Mesendoderm (in vitro differentiated cells): Measurements from ENCODE around the gene ARL4A.

ENCODE experiments used
- DNase-seq: peaks from one replicate; pipeline ENCODE4 v3.0.0; 2013
- H2AK5ac ChIP-seq: 2 replicates; pipeline ENCODE4 v1.6.1; 2013; ENCODE audit warnings: low read length, inconsistent platforms
- H2BK120ac ChIP-seq: 2 replicates; pipeline ENCODE4 v1.6.1; 2013; ENCODE audit warnings: low read depth, mild to moderate bottlenecking, low read length, moderate library complexity, mixed read lengths
- H2BK15ac ChIP-seq: replicated peaks from 2 replicates; pipeline ENCODE4 v1.6.1; 2013; ENCODE audit warnings: low read depth, mild to moderate bottlenecking, moderate library complexity
- H2BK5ac ChIP-seq: 2 replicates; pipeline ENCODE4 v1.6.1; 2013; ENCODE audit warnings: low read length, inconsistent platforms
- H3K18ac ChIP-seq: 2 replicates; pipeline ENCODE4 v1.6.1; 2013; ENCODE audit warnings: mild to moderate bottlenecking, low read length, mixed read lengths
- H3K23ac ChIP-seq: one replicate; pipeline ENCODE4 v1.6.1; 2013; ENCODE audit warnings: low read length
- H3K27ac ChIP-seq: 2 replicates; pipeline ENCODE4 v1.5.1; 2013; ENCODE audit warnings: low read depth, mild to moderate bottlenecking, inconsistent platforms, low read length, moderate library complexity
- H3K27me3 ChIP-seq: 2 replicates; pipeline ENCODE4 v1.6.1; 2013; ENCODE audit warnings: low read length, control low read depth, mild to moderate bottlenecking, inconsistent platforms; ENCODE audit not compliant: insufficient read depth, poor library complexity
- H3K36me3 ChIP-seq: 2 replicates; pipeline ENCODE4 v1.6.1; 2013; ENCODE audit warnings: low read length, inconsistent platforms; ENCODE audit not compliant: control insufficient read depth, insufficient read depth
- H3K4ac ChIP-seq: one replicate; pipeline ENCODE4 v1.6.1; 2013; ENCODE audit warnings: low read depth, mild to moderate bottlenecking, low read length, moderate library complexity
- H3K4me1 ChIP-seq: 2 replicates; pipeline ENCODE4 v1.6.1; 2013; ENCODE audit warnings: low read depth, low read length, inconsistent platforms; ENCODE audit not compliant: control insufficient read depth
- H3K4me2 ChIP-seq: 2 replicates; pipeline ENCODE4 v1.6.1; 2013; ENCODE audit warnings: low read length
- H3K4me3 ChIP-seq: 2 replicates; pipeline ENCODE4 v1.5.1; 2013; ENCODE audit warnings: mild to moderate bottlenecking, low read length
- H3K56ac ChIP-seq: one replicate; pipeline ENCODE4 v1.6.1; 2013; ENCODE audit warnings: low read length
- H3K79me1 ChIP-seq: 2 replicates; pipeline ENCODE4 v1.6.1; 2013; ENCODE audit warnings: low read length, inconsistent platforms
- H3K79me2 ChIP-seq: 2 replicates; pipeline ENCODE4 v1.6.1; 2013; ENCODE audit warnings: mild to moderate bottlenecking, low read length; ENCODE audit not compliant: control insufficient read depth, insufficient read depth
- H3K9ac ChIP-seq: 2 replicates; pipeline ENCODE4 v1.6.1; 2013; ENCODE audit warnings: low read length, inconsistent platforms
- H4K5ac ChIP-seq: one replicate; pipeline ENCODE4 v1.6.1; 2013; ENCODE audit warnings: low read length
- H4K8ac ChIP-seq: one replicate; pipeline ENCODE4 v1.6.1; 2013; ENCODE audit warnings: low read depth, mild to moderate bottlenecking, control low read depth, low read length, moderate library complexity
- WGBS: extraction: QIAGEN DNeasy Blood & Tissue Kit; methylation state at CpG from one replicate; pipeline ENCODE4 v1.1.7; 2013; ENCODE audit warnings: low lambda C conversion rate, missing lambda C conversion rate; ENCODE audit not compliant: insufficient coverage; ENCODE audit errors: extremely low coverage; 5-methylcytosine and 5-hydroxymethylcytosine counted together

The ARL4A gene

DNA sequence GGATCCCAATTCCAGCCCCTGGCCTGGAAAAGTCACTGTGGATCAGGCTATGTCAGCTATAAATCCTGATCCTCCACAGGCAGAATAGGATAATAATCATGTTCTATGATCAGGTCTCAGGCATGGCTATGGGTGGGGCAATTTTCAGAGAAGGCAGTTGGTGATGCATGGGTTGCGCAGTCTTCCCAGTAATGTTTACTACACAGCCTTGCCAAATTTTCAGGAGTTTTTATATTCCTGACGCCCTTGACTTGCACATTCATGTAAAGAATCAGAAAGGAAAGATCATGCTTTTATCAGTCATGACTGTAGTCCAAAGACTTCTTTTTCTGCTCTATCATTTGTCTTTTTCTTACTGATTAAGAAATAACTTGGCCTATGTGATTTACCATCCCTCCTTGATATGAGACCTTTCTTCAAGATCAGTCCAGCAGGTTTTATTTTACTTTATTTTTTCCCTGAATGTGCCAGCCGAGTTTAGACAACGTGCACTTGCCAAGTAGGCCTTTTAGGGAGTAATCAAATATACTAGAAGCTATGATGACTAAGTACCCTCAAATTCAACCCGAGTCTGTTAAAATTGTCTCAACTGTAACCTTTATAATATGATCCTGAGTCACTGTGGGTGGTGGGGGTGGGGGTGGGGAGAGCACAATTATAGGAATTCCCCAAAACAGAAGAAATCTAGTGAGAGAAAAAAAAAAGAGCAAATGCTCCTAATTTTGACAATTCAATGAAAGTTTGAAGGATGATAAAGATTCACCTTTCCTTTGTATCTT is 31.9 kb downstream of the ARL4A start:
- DNase-seq, result no peak
- Histone ChIP-seq H2AK5ac (no peak overlapping the region), H3K27ac (no peak overlapping the region), H2BK5ac (no peak overlapping the region), H3K18ac (no peak overlapping the region), H3K79me1 (no peaks in the 10 kb centered on the region), H4K8ac (no peak overlapping the region), H3K56ac (no peak overlapping the region), H3K23ac (no peak overlapping the region), H3K36me3 (no peaks in the 10 kb centered on the region), H2BK120ac (no peak overlapping the region), H3K4me3 (no peak overlapping the region), H3K27me3 (no peaks in the 10 kb centered on the region), H3K9ac (no peak overlapping the region), H3K4ac (no peak overlapping the region), H4K5ac (no peak overlapping the region), H3K4me2 (no peak overlapping the region), H3K4me1 (no peaks in the 10 kb centered on the region), H2BK15ac (no peak overlapping the region), H3K79me2 (no peaks in the 10 kb centered on the region)
- WGBS, result no CpG with 5 or more reads among the region's 5 CpGs

GRCh38 chr7:12719981-12720865 is 32.8 kb downstream of the ARL4A start:
- DNase-seq, result no peak
- no peaks in the 10 kb centered on the region for H3K36me3 ChIP-seq
- no peak overlapping the region for H3K4me3 ChIP-seq
- no peak overlapping the region for H3K56ac ChIP-seq
- no peak overlapping the region for H4K8ac ChIP-seq
- no peaks in the 10 kb centered on the region for H3K4me1 ChIP-seq
- H3K27me3 ChIP-seq, result no peaks in the 10 kb centered on the region
- H4K5ac ChIP-seq, result no peak overlapping the region
- no peak overlapping the region for H2AK5ac ChIP-seq
- H3K23ac ChIP-seq, result no peak overlapping the region
- no peak overlapping the region for H3K4me2 ChIP-seq
- H2BK120ac ChIP-seq, result no peak overlapping the region
- no CpG with 5 or more reads among the region's 17 CpGs for WGBS
- H2BK5ac ChIP-seq, result no peak overlapping the region
- H3K18ac ChIP-seq, result peak overlapping the region; percentile 28
- H3K9ac ChIP-seq, result no peak overlapping the region
- no peak overlapping the region for H3K4ac ChIP-seq
- no peaks in the 10 kb centered on the region for H3K79me1 ChIP-seq
- H3K79me2 ChIP-seq, result no peaks in the 10 kb centered on the region
- H2BK15ac ChIP-seq, result no peak overlapping the region
- no peak overlapping the region for H3K27ac ChIP-seq

- H2BK120ac ChIP-seq, result no peak overlapping the region
- no peaks in the 10 kb centered on the region for H3K27me3 ChIP-seq
- no peak overlapping the region for H3K18ac ChIP-seq
- no peak overlapping the region for H3K4me2 ChIP-seq
- H3K27ac ChIP-seq, result no peak overlapping the region
- H3K4me3 ChIP-seq, result no peak overlapping the region
- H3K9ac ChIP-seq, result no peak overlapping the region
- H3K79me2 ChIP-seq, result no peaks in the 10 kb centered on the region
- no peak overlapping the region for H2BK5ac ChIP-seq
- WGBS, result no CpG with 5 or more reads among the region's 6 CpGs
- no peak overlapping the region for H3K56ac ChIP-seq
- no peaks in the 10 kb centered on the region for H3K36me3 ChIP-seq
- no peak overlapping the region for H2BK15ac ChIP-seq
- no peak overlapping the region for H3K23ac ChIP-seq
- no peak overlapping the region for H4K8ac ChIP-seq
- DNase-seq, result no peak
- no peak overlapping the region for H3K4ac ChIP-seq
- H2AK5ac ChIP-seq, result no peak overlapping the region
- H3K79me1 ChIP-seq, result no peaks in the 10 kb centered on the region
- no peak overlapping the region for H4K5ac ChIP-seq
- no peaks in the 10 kb centered on the region for H3K4me1 ChIP-seq
Observed at GRCh38 chr7:12721286-12721830, 33.9 kb downstream of the ARL4A start.

GRCh38 chr7:12722136-12722535 is 34.7 kb downstream of the ARL4A start:
- Histone ChIP-seq H3K56ac (peak overlapping the region; percentile 49), H3K18ac (no peak overlapping the region), H3K79me1 (no peaks in the 10 kb centered on the region), H3K4me2 (no peak overlapping the region), H4K8ac (no peak overlapping the region), H3K23ac (no peak overlapping the region), H3K27me3 (no peaks in the 10 kb centered on the region), H3K36me3 (no peaks in the 10 kb centered on the region), H3K4me1 (no peaks in the 10 kb centered on the region), H3K4me3 (no peak overlapping the region), H2BK15ac (no peak overlapping the region), H4K5ac (no peak overlapping the region), H3K4ac (no peak overlapping the region), H2AK5ac (peak overlapping the region; percentile 69), H3K79me2 (no peaks in the 10 kb centered on the region), H2BK120ac (no peak overlapping the region), H3K9ac (no peak overlapping the region), H3K27ac (no peak overlapping the region), H2BK5ac (no peak overlapping the region)
- no peak for DNase-seq
- no CpG with 5 or more reads among the region's 2 CpGs for WGBS

DNA sequence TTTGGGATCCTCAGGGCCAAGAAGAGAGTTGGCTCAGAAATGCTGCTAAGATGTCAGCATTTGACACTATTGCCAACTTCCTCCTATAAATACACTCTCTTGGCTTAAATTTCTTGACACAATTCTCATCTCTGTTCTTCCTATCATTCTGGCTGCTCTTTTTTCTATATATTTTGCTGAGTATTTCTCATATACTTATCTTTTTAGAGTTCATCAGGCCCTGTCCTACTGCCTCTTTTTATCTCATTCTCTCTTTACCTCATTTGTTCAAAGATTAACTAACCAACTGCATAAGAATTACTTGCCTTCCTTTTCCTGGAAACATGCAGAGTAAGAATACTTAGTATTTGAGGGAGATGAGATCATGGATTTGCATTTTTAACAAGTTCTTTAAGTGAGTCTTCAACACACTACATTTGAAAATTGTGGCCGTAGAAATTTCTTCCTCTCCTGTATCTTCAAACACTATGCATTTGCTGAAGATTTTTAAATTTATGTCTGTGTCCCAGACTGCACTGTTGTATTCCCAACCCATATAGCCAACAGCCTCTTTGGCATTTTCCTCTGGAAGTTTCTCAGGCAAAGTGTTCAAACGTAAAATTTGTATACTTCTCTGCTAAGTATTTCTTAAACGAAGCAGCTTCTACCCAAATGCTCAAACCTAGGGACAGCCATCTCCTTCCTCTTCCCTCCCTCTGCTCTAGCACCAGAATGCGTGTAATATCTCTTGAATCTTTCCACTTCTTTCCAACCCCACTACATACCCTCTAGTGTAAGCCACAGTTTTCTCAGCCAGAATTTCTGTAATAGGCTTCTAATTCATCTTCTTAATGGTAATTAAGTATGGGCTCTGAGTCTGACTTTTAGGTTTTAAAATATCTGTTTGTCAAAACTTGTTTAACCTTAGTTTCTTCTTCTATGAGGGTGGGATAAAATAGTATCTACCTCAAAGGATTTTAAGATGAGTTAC is 35.5 kb downstream of the ARL4A start:
- no peak overlapping the region for H4K8ac ChIP-seq
- no peak overlapping the region for H3K18ac ChIP-seq
- no CpG with 5 or more reads among the region's 4 CpGs for WGBS
- no peaks in the 10 kb centered on the region for H3K36me3 ChIP-seq
- no peaks in the 10 kb centered on the region for H3K27me3 ChIP-seq
- no peak overlapping the region for H3K27ac ChIP-seq
- no peaks in the 10 kb centered on the region for H3K79me2 ChIP-seq
- no peak overlapping the region for H2AK5ac ChIP-seq
- no peaks in the 10 kb centered on the region for H3K79me1 ChIP-seq
- no peaks in the 10 kb centered on the region for H3K4me1 ChIP-seq
- no peak overlapping the region for H3K56ac ChIP-seq
- no peak overlapping the region for H2BK120ac ChIP-seq
- H2BK15ac ChIP-seq, result no peak overlapping the region
- no peak overlapping the region for H3K23ac ChIP-seq
- H3K4me2 ChIP-seq, result no peak overlapping the region
- no peak overlapping the region for H2BK5ac ChIP-seq
- no peak overlapping the region for H4K5ac ChIP-seq
- no peak for DNase-seq
- H3K4ac ChIP-seq, result no peak overlapping the region
- no peak overlapping the region for H3K9ac ChIP-seq
- H3K4me3 ChIP-seq, result no peak overlapping the region
